H9 (cell line): ENCODE data around the gene MSI2. TPM values are rescaled to one million over a fixed set of nuclear protein-coding genes. Genes with fewer than 3 reads are reported as not detected.

ENCODE experiments used
- DNase-seq: peaks from one replicate; pipeline ENCODE4 v3.0.0-alpha.2; 2017
- H2AFZ ChIP-seq: one replicate; pipeline ENCODE4 v1.6.1; 2013; ENCODE audit warnings: mild to moderate bottlenecking, low read length, control low read depth, moderate library complexity
- H2AK5ac ChIP-seq: 2 replicates; pipeline ENCODE4 v1.6.1; 2013; ENCODE audit warnings: low read length, control low read depth, mixed read lengths; ENCODE audit not compliant: insufficient read length
- H2BK120ac ChIP-seq: one replicate; pipeline ENCODE4 v1.6.1; 2013; ENCODE audit warnings: low read depth, mild to moderate bottlenecking, low read length, control low read depth, inconsistent platforms; ENCODE audit not compliant: poor library complexity, severe bottlenecking
- H2BK12ac ChIP-seq: 2 replicates; pipeline ENCODE4 v1.6.1; 2013; ENCODE audit warnings: low read length, control low read depth, mixed read lengths, low read depth; ENCODE audit not compliant: insufficient read length
- H2BK15ac ChIP-seq: 2 replicates; pipeline ENCODE4 v1.6.1; 2013; ENCODE audit warnings: low read depth, low read length, control low read depth
- H2BK20ac ChIP-seq: one replicate; pipeline ENCODE4 v1.6.1; 2013; ENCODE audit warnings: low read depth, mild to moderate bottlenecking, low read length, control low read depth, inconsistent platforms; ENCODE audit not compliant: poor library complexity, severe bottlenecking
- H2BK5ac ChIP-seq: 2 replicates; pipeline ENCODE4 v1.6.1; 2013; ENCODE audit warnings: low read length, control low read depth, mixed read lengths; ENCODE audit not compliant: insufficient read length
- H3K14ac ChIP-seq: 2 replicates; pipeline ENCODE4 v1.6.1; 2013; ENCODE audit warnings: low read length, control low read depth; ENCODE audit not compliant: insufficient read depth
- H3K18ac ChIP-seq: 2 replicates; pipeline ENCODE4 v1.6.1; 2013; ENCODE audit warnings: low read depth, mild to moderate bottlenecking, mixed read lengths, low read length, control low read depth; ENCODE audit not compliant: insufficient read length
- H3K23ac ChIP-seq: 2 replicates; pipeline ENCODE4 v1.6.1; 2013; ENCODE audit warnings: low read length, control low read depth, mixed read lengths, low read depth; ENCODE audit not compliant: insufficient read length
- H3K23me2 ChIP-seq: 2 replicates; pipeline ENCODE4 v1.6.1; 2013; ENCODE audit warnings: low read depth, mild to moderate bottlenecking, mixed read lengths, low read length, control low read depth; ENCODE audit not compliant: insufficient read length, poor library complexity, severe bottlenecking
- H3K27ac ChIP-seq: 2 replicates; pipeline ENCODE4 v1.5.1; 2013; ENCODE audit warnings: low read length, control low read depth, mixed read lengths, low read depth; ENCODE audit not compliant: insufficient read length
- H3K27me3 ChIP-seq: 2 replicates; pipeline ENCODE4 v1.6.1; 2013; ENCODE audit warnings: low read length, control low read depth, inconsistent platforms; ENCODE audit not compliant: insufficient read depth
- H3K4ac ChIP-seq: 2 replicates; pipeline ENCODE4 v1.6.1; 2013; ENCODE audit warnings: low read depth, mild to moderate bottlenecking, control low read depth, inconsistent platforms, low read length, moderate library complexity
- H3K4me1 ChIP-seq: 2 replicates; pipeline ENCODE4 v1.6.1; 2013; ENCODE audit warnings: low read length, control low read depth, inconsistent platforms; ENCODE audit not compliant: insufficient read depth
- H3K4me2 ChIP-seq: 2 replicates; pipeline ENCODE4 v1.6.1; 2013; ENCODE audit warnings: low read length, control low read depth, mixed read lengths; ENCODE audit not compliant: insufficient read length, insufficient read depth
- H3K56ac ChIP-seq: 2 replicates; pipeline ENCODE4 v1.6.1; 2013; ENCODE audit warnings: low read depth, mild to moderate bottlenecking, mixed read lengths, low read length, control low read depth; ENCODE audit not compliant: insufficient read length
- H3K79me1 ChIP-seq: 2 replicates; pipeline ENCODE4 v1.6.1; 2013; ENCODE audit warnings: low read depth, mild to moderate bottlenecking, moderate library complexity, low read length, control low read depth, inconsistent platforms; ENCODE audit not compliant: insufficient read depth, poor library complexity, severe bottlenecking
- H3K79me2 ChIP-seq: 2 replicates; pipeline ENCODE4 v1.6.1; 2013; ENCODE audit warnings: low read length, control low read depth, inconsistent platforms; ENCODE audit not compliant: insufficient read depth
- H3K9ac ChIP-seq: 2 replicates; pipeline ENCODE4 v1.6.1; 2013; ENCODE audit warnings: low read length, control low read depth, mixed read lengths; ENCODE audit not compliant: insufficient read length; ENCODE audit errors: extremely low read depth
- H3K9me3 ChIP-seq: one replicate; pipeline ENCODE4 v1.6.1; 2013; ENCODE audit warnings: low read depth, low read length, inconsistent platforms; ENCODE audit not compliant: control insufficient read depth
- H3T11ph ChIP-seq: one replicate; pipeline ENCODE4 v1.6.1; 2013; ENCODE audit warnings: mild to moderate bottlenecking, low read length, control low read depth, inconsistent platforms
- H4K20me1 ChIP-seq: one replicate; pipeline ENCODE4 v1.6.1; 2013; ENCODE audit not compliant: control insufficient read depth, insufficient read length, insufficient read depth
- H4K5ac ChIP-seq: 2 replicates; pipeline ENCODE4 v1.6.1; 2013; ENCODE audit warnings: low read depth, mild to moderate bottlenecking, mixed read lengths, low read length, control low read depth; ENCODE audit not compliant: insufficient read length
- H4K8ac ChIP-seq: replicated peaks from 2 replicates; pipeline ENCODE4 v1.6.1; 2013; ENCODE audit warnings: low read length, control low read depth, mixed read lengths, low read depth; ENCODE audit not compliant: insufficient read length
- H4K91ac ChIP-seq: 2 replicates; pipeline ENCODE4 v1.6.1; 2013; ENCODE audit warnings: low read depth, mild to moderate bottlenecking, moderate library complexity, mixed read lengths, low read length, control low read depth; ENCODE audit not compliant: insufficient read length
- H3K27ac Mint-ChIP-seq, 3 experiments: 2 replicates in 2 of 3; 3 replicates in 1 of 3; pipeline ENCODE4 v1.8.0; 2020 to 2021; ENCODE audit warnings: mixed read lengths in 3 of 3, mild to moderate bottlenecking in 1 of 3, moderate library complexity in 1 of 3
- H3K27me3 Mint-ChIP-seq: 2 replicates; pipeline ENCODE4 v1.8.0; 2021; ENCODE audit warnings: low read depth, mild to moderate bottlenecking, moderate library complexity, mixed read lengths
- H3K36me3 Mint-ChIP-seq, 3 experiments: 2 replicates in 2 of 3; 3 replicates in 1 of 3; pipeline ENCODE4 v1.8.0; 2020 to 2021; ENCODE audit warnings: low read depth in 3 of 3, mixed read lengths in 3 of 3; ENCODE audit not compliant: insufficient read depth in 1 of 3
- H3K4me1 Mint-ChIP-seq, 2 experiments: 2 replicates each; pipeline ENCODE4 v1.8.0; 2020; ENCODE audit warnings: mixed read lengths in 2 of 2
- H3K4me3 Mint-ChIP-seq, 2 experiments: 2 replicates in 1 of 2; 3 replicates in 1 of 2; pipeline ENCODE4 v1.8.0; 2020 to 2021; ENCODE audit warnings: mild to moderate bottlenecking in 2 of 2, mixed read lengths in 2 of 2, moderate library complexity in 1 of 2
- H3K9me3 Mint-ChIP-seq, 2 experiments: 2 replicates in 1 of 2; 3 replicates in 1 of 2; pipeline ENCODE4 v1.8.0; 2020; ENCODE audit warnings: mild to moderate bottlenecking in 2 of 2, mixed read lengths in 2 of 2, moderate library complexity in 1 of 2
- CTCF ChIP-seq: fragments of 200-600 bp; sonication (generic); conservative IDR thresholded peaks from 3 replicates; pipeline ENCODE4 v1.8.0; 2021; ENCODE audit warnings: antibody characterized with exemption, mild to moderate bottlenecking
- WGBS: extraction: QIAGEN DNeasy Blood & Tissue Kit; methylation state at CpG from one replicate; pipeline ENCODE4 v1.1.7; 2013; ENCODE audit warnings: missing lambda C conversion rate, low lambda C conversion rate, mixed read lengths; ENCODE audit not compliant: insufficient read length; ENCODE audit errors: extremely low coverage; 5-methylcytosine and 5-hydroxymethylcytosine counted together
- total RNA-seq: library from RNA; stranded (reverse); gene quantifications from 2 replicates; pipeline ENCODE4 v1.2.1, GENCODE V29; 2021

MSI2 gene
- total RNA-seq, 1 experiment from 2014 or later: 98.5 TPM

- Histone ChIP-seq H2BK15ac (no peak overlapping the region), H3K27ac (no peak overlapping the region), H4K20me1 (no peaks in the 10 kb centered on the region), H2AFZ (no peak overlapping the region), H3K23ac (no peak overlapping the region), H3K9me3 (no peaks in the 10 kb centered on the region), H4K8ac (no peak overlapping the region), H3T11ph (no peak overlapping the region), H3K4me1 (peaks cover 8% of the 10 kb centered on the region), H3K9ac (no peak overlapping the region), H2BK12ac (no peak overlapping the region), H4K91ac (no peak overlapping the region), H3K27me3 (no peaks in the 10 kb centered on the region), H3K4me2 (no peak overlapping the region), H3K79me2 (no peaks in the 10 kb centered on the region; the same call in 1 of the 2 replicates), H3K18ac (no peak overlapping the region), H3K23me2 (no peaks in the 10 kb centered on the region), H3K79me1 (no peaks in the 10 kb centered on the region), H2BK5ac (no peak overlapping the region), H2AK5ac (no peak overlapping the region), H3K56ac (no peak overlapping the region), H2BK120ac (no peak overlapping the region), H3K14ac (no peak overlapping the region), H4K5ac (no peak overlapping the region), H3K4ac (no peak overlapping the region), H2BK20ac (no peak overlapping the region)
- H3K4me1 Mint-ChIP-seq: peaks cover 40 to 50% of the 10 kb centered on the region in 2 experiments
- H3K9me3 Mint-ChIP-seq: no peaks in the 10 kb centered on the region
- WGBS: no CpG with 5 or more reads among the region's 13 CpGs
- H3K27me3 Mint-ChIP-seq: no peaks in the 10 kb centered on the region
- DNase-seq: no peak
- H3K36me3 Mint-ChIP-seq: no peaks in the 10 kb centered on the region; a peak in 2 of 7 replicates
- H3K4me3 Mint-ChIP-seq: no peak overlapping the region; a peak in 1 of 5 replicates
- no peak for TF ChIP-seq CTCF
- H3K27ac Mint-ChIP-seq: peak overlapping the region in 1 of 3 experiments; percentile 53; a peak in 1 of 7 replicates
Observed at GRCh38 chr17:57444682-57445450, 188.5 kb downstream of the MSI2 start.
